Activated CD8-positive, alpha-beta memory T cell treated with anti-CD3 and anti-CD28 coated beads, Interleukin-2, amount 50 U/mL, for 1 hour (primary cell): ENCODE measurements around the gene ZWILCH.
"Not testable (repeated sequence)": the region's sequence is repeated elsewhere in the genome, so short reads cannot be mapped to it uniquely, and the experiment has no call there.

Experiments
- DNase-seq: peaks from one replicate; pipeline ENCODE4 v3.0.0-alpha.2; 2020; ENCODE audit errors: extremely low read depth

Gene ZWILCH

DNA sequence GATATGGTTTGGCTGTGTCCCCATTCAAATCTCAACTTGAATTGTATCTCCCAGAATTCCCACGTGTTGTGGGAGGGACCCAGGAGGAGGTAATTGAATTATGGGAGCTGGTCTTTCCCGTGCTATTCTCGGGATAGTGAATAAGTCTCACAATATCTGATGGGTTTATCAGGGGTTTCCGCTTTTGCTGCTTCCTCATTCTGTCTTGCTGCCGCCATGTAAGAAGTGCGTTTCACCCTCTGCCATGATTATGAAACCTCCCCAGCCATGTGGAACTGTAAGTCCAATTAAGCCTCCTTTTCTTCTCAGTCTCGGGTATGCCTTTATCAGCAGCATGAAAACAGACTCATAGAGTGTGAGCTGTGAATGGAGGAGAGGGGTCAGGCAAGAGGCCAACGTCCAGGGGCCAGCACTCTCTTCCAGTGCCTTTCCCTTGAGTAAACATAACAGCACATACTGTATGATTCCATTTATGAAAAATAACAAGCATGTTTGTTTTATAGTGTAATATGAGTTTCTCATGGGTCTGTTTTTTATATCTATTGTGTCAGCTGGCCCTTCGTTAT, 76.9 kb downstream of the ZWILCH start:
- no peak for DNase-seq

DNA sequence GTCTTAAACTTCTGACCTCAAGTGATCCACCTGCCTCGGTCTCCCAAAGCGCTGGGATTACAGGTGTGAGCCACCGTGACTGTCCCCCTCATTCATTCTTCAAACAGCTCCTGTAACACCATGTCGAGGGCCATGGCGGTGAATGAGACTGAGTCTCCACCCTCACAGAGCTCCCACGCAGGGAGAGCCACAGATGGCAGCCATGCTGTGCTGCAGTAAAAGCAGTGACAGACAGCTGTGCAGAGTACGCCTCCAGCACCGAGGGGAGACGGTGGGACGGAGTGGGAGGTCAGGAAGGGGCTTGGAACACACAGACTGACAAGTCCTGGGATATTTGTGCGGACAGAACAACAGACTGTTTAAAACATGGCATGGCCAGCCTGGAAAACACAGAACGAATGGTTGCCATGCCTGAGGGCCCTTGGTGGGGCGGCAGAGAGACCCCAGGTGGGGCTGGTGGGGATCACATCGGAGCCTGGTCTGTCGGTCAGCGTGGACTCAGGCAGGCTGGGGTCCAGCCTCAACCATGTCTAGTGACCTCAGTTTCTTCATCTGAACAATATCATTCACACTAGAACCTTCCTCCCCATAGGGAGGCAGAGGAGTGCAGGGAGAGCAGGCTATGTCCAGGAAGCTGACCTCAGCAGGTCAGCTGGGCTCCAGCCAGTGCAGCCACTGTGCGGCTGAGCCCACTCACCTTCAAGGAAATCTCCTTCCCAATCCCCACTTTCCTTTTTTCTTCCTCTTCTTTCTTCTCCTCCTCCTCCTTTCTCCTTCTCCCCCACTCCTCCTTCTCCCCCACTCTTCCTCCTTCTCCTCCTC, 81.2 kb downstream of the ZWILCH start:
- DNase-seq: no peak

DNA sequence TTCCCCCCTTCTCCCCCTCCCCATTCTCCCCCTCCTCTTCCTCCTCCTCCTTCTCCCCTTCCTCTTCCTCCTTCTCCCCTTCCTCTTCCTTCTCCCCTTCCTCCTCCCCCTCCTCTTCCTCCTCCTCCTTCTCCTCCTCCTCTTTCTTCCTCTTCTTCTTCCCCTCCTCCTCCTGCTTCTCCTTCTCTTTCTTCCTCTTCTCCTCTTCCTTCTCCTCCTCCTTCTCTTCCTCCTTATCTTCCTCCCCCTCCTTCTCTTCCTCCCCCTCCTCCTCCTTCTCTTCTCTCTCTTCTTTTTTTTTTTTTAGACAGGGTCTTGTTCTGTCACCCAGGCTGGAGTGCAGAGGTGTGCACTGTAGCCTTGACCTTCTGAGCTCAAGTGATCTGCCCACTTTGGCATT, 81.9 kb downstream of the ZWILCH start:
- no peak for DNase-seq

DNA sequence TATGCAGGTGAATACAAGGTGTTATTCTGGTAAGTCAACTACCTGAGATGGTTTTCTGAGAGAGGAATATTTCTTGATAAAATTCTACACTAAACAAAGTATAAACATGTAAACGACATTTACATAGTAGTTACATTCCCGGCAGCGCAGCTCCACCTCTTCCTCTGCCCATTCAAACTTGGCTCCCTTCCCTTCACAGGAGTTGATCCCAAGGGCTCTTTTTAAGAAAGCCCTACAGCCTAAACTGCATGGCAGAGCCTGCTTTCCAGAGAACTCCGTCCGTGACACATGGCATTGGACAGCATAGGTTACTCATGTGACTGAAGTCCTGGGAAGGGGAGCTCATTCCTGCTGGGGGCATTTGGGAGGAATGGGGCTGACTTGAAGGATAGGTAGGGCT, 82.6 kb downstream of the ZWILCH start:
- no peak for DNase-seq

GRCh38 chr15:66588537-66588936, 83.4 kb downstream of the ZWILCH start:
- DNase-seq: no peak

GRCh38 chr15:66588971-66589370, 83.8 kb downstream of the ZWILCH start:
- DNase-seq: no peak

GRCh38 chr15:66589429-66589828, 84.3 kb downstream of the ZWILCH start:
- DNase-seq: not testable (repeated sequence)

GRCh38 chr15:66590435-66590834, 85.3 kb downstream of the ZWILCH start:
- no peak for DNase-seq

GRCh38 chr15:66591322-66591862, 86.3 kb downstream of the ZWILCH start:
- no peak for DNase-seq

DNA sequence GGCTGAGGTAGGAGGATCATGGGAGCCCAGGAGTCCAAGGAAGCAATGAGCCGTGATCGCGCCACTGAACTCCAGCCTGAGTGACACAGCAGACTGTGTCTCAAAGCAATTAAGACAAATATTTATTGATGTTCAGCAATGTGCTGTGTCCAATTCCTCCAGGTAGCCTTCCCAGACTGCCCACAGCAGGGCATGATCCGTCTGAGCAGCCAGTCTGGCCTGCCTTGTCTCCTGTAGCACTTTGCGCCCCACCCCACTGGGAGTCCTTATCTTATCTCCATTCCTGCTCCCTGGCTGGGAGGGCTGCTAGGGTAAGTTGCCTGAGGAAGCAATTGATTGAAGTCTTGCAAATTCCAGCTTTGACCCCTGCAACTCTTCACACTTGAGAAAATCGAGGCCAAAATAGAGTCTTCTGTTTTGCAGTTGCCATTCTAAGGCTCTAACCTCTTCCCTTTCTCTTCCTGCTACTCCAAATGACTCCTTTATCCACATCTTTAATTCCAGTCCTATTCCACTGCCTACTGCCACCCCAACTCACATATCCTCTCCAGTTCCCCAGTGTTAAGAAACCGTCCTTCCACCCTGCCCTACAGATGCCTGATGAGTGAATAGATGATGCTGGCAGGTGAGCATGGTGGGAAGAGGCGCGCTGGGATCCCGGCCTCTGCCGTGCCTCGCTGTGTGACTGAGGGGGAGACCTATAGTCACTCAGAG, 87.5 kb downstream of the ZWILCH start:
- DNase-seq: no peak

GRCh38 chr15:66593219-66593780, 88.2 kb downstream of the ZWILCH start:
- no peak for DNase-seq

DNA sequence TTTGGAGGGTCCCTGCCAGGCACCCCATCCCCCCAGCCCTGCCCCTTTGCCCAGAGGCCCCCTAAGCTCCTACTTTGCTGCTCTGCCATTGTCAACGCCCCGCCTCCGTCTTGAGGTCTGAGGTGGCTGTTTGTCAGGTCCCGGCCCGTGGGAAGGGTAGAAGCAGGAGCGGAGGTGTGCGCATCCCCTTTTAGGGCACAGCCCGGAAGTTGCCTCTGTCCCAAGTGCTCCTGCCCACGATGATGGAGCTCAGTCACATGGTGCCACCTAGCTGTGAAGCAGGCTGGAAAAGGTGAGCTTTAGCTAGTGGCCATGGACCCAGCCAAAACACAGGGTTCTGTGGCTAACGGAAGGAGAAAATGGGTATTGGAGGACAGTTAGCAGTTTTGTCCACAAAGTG, 89.2 kb downstream of the ZWILCH start:
- no peak for DNase-seq

- no peak for DNase-seq
These were observed 89.7 kb downstream of the ZWILCH start for GRCh38 chr15:66594836-66595235.

- DNase-seq: no peak
These were observed 90.2 kb downstream of the ZWILCH start for GRCh38 chr15:66595332-66595731.

- no peak for DNase-seq
These were observed 90.9 kb downstream of the ZWILCH start for GRCh38 chr15:66595931-66596545.

- no peak for DNase-seq
These were observed 93.1 kb downstream of the ZWILCH start for GRCh38 chr15:66598095-66598815.
